Pancreas (tissue), 10 donors: ENCODE measurements around the gene TEPSIN. TPM values are rescaled to one million over a fixed set of nuclear protein-coding genes. Genes with fewer than 3 reads are reported as not detected.

Experiments used
- ATAC-seq, 4 donors: fragments of 200-7000 bp; cut with Tn5 transposase; one replicate each; pipeline versions ENCODE4 v1.8.0 to v1.9.1; 2020; ENCODE audit warnings: mild to moderate bottlenecking in 4 of 4, moderate library complexity in 4 of 4
- DNase-seq, 6 donors: peaks; one replicate each; pipeline ENCODE4 v3.0.0-alpha.2; 2020
- FAIRE-seq: peaks from 2 replicates; lab custom pipeline; 2012; peaks lifted over from hg19 to GRCh38; lab: Jason Lieb, UNC
- H3K27ac ChIP-seq, 4 donors: fragments of 200-600 bp; sonication (generic); 1 replicate in 3 of 4; 2 replicates in 1 of 4; pipeline versions ENCODE4 v1.5.0 to v1.8.0; 2020
- H3K27me3 ChIP-seq, 4 donors: fragments of 200-600 bp; one replicate each; pipeline ENCODE4 v1.8.0; 2021
- H3K36me3 ChIP-seq, 3 donors: fragments of 200-600 bp; sonication (generic) in 1 of 3; one replicate each; pipeline versions ENCODE4 v1.5.0 to v1.8.0; 2020 to 2021
- H3K4me1 ChIP-seq, 3 donors: fragments of 200-600 bp; one replicate each; pipeline ENCODE4 v1.8.0; 2021
- H3K4me3 ChIP-seq, 4 donors: fragments of 200-600 bp; sonication (generic) in 2 of 4; one replicate each; pipeline versions ENCODE4 v1.5.0 to v1.8.0; 2020 to 2021
- H3K9me3 ChIP-seq, 4 donors: fragments of 200-600 bp; one replicate each; pipeline ENCODE4 v1.8.0; 2021
- CTCF ChIP-seq, 4 donors: fragments of 200-600 bp; sonication (generic) in 3 of 4; IDR thresholded peaks; one replicate each; pipeline versions ENCODE4 v1.5.0 to v1.8.0; 2021; ENCODE audit warnings: antibody characterized with exemption in 4 of 4
- WGBS, 2 donors: extraction: QIAGEN DNeasy Blood & Tissue Kit; methylation state at CpG; one replicate each; pipeline ENCODE4 v1.1.7; 2013; 5-methylcytosine and 5-hydroxymethylcytosine counted together
- intact Hi-C, 3 donors: fragments of 100-400 bp; cut with DNase I; formaldehyde crosslinking; loops; one replicate each; pipeline versions ENCODE4 v1.11.1 to v1.14.2; 2022
- polyA plus RNA-seq, 2 donors: library from polyadenylated mRNA; stranded (reverse); fragments of 200-250 nt; gene quantifications; one replicate each; pipeline ENCODE4 v1.2.3, GENCODE V29; 2013
- total RNA-seq, 6 donors: library from RNA; stranded (reverse); fragmentation: NEBNext Ultra II Directional in 4 of 6; extraction: Animal tissue kit (Norgen Biotek cat#: 25700) in 4 of 6; gene quantifications; one replicate each; pipeline versions ENCODE4 v1.2.1 to v1.2.4, GENCODE V29; 2021 to 2023
- donor health status: healthy with polysubstance abuse.
- donor health status: DM: no; HTN: no; CAD: no; lungs with moderate emphysema.
- donor health status: DM: no; HTN: no; CAD: no.
- donor health status: control.
- donor health status: control.
- donor health status: Bipolar disorder and iron deficiency.
- donor health status: DM: yes; HTN: yes; CAD: no.
- donor health status: DM: no; HTN: no; CAD: no.
- donor health status: DM: no; HTN: no; CAD: no.
- donor health status: DM: yes; HTN: yes; CAD: no.

TEPSIN gene
- total and polyA plus RNA-seq, 8 donors: 13.8 to 98.5 (median 18.9) TPM

GRCh38 chr17:81223762-81224130 lies 15.1 kb downstream of the TEPSIN start:
- Histone ChIP-seq H3K27me3 (no peaks in the 10 kb centered on the region), H3K4me1 (peaks cover 0 to 11% (median 7%) of the 10 kb centered on the region in 3 donors), H3K27ac (peak overlapping the region in 1 of 4 donors; percentile 12), H3K4me3 (peak overlapping the region in 2 of 4 donors; percentile 13 to 38), H3K9me3 (no peaks in the 10 kb centered on the region), H3K36me3 (no peaks in the 10 kb centered on the region)
- WGBS, 2 donors: 21 to 29% methylated on average over 11 of the region's 11 CpGs
- intact Hi-C loops: no loop called here
- ATAC-seq (peak in 1 of 4 donors; percentile 3), FAIRE-seq (no peak), DNase-seq (peak in 1 of 6 donors; percentile 47)
- TF ChIP-seq CTCF (IDR thresholded peaks at IDR 0.05): no peak

GRCh38 chr17:81222906-81223761 lies 15.7 kb downstream of the TEPSIN start, which contains the start of gene CEP131:
TSS of gene CEP131 (minus strand) at chr17:81222965. CDS start at chr17:81220056, 2,909 bp downstream.
- DNase-seq: peak; percentile 99 to 100 (median 100)
- H3K9me3 ChIP-seq: no peaks in the 10 kb centered on the region
- WGBS, 2 donors: 1% methylated on average over 68 to 79 of the region's 79 CpGs
- no peak for TF ChIP-seq CTCF (IDR thresholded peaks at IDR 0.05)
- H3K4me3 ChIP-seq: peak within 1 kb of the TSS; percentile 54 to 90 (median 72)
- H3K27ac ChIP-seq: peak within 1 kb of the TSS in 1 of 4 donors; percentile 12
- peak; percentile 93 to 99 (median 96) for ATAC-seq
- no peak for FAIRE-seq
- H3K4me1 ChIP-seq: peaks cover 0 to 11% (median 7%) of the 10 kb centered on the region in 3 donors
- no peaks in the 10 kb centered on the region for H3K27me3 ChIP-seq
- intact Hi-C loops: no loop called here
- no peaks in the 10 kb centered on the region for H3K36me3 ChIP-seq

- WGBS, 2 donors: 0 to 1% methylated on average over 25 to 30 of the region's 30 CpGs
- DNase-seq (no peak), ATAC-seq (peak in 2 of 4 donors; percentile 2 to 4), FAIRE-seq (no peak)
- H3K4me1 ChIP-seq: peaks cover 0 to 11% (median 7%) of the 10 kb centered on the region in 3 donors
- H3K27ac ChIP-seq: no peak overlapping the region
- H3K9me3 ChIP-seq: no peaks in the 10 kb centered on the region
- TF ChIP-seq CTCF (IDR thresholded peaks at IDR 0.05): no peak
- no peaks in the 10 kb centered on the region for H3K36me3 ChIP-seq
- H3K27me3 ChIP-seq: no peaks in the 10 kb centered on the region
- intact Hi-C loops: no loop called here
- peak overlapping the region; percentile 54 to 90 (median 72) for H3K4me3 ChIP-seq
These were observed 16.3 kb downstream of the TEPSIN start for GRCh38 chr17:81222620-81222905.

- Histone ChIP-seq H3K4me1 (peaks cover 0 to 11% (median 7%) of the 10 kb centered on the region in 3 donors), H3K9me3 (no peaks in the 10 kb centered on the region), H3K4me3 (peak overlapping the region; percentile 54 to 90 (median 72)), H3K36me3 (no peaks in the 10 kb centered on the region), H3K27me3 (no peaks in the 10 kb centered on the region), H3K27ac (no peak overlapping the region)
- FAIRE-seq: no peak
- peak in 1 of 6 donors; percentile 75 for DNase-seq
- 6% methylated on average over 23 to 24 of the region's 24 CpGs for WGBS, 2 donors
- peak in 3 of 4 donors; percentile 3 to 11 (median 5) for ATAC-seq
- intact Hi-C loops: no loop called here
- TF ChIP-seq CTCF (IDR thresholded peaks at IDR 0.05): no peak
These were observed 16.8 kb downstream of the TEPSIN start for GRCh38 chr17:81221842-81222619.
